NCI-H1694 treated with DMSO at 0.1 percent for 48 hours (cell line): Measurements from ENCODE around the gene MAP4.
A peak's percentile ranks its signal among the peaks of the same experiment; 100 is the strongest.
"Not testable (repeated sequence)": the region's sequence is repeated elsewhere in the genome, so short reads cannot be mapped to it uniquely, and the experiment has no call there.

Experiments
- DNase-seq: peaks from one replicate; lab custom pipeline; 2025; lab: John Stamatoyannopoulos, UW

MAP4 gene

GRCh38 chr3:48016301-48016973 lies at the start of gene MAP4:
Gene MAP4, minus strand, starts transcription at chr3:48016416. Its CDS starts 17,556 bp downstream, at chr3:47998860.
- DNase-seq, result no peak

DNA sequence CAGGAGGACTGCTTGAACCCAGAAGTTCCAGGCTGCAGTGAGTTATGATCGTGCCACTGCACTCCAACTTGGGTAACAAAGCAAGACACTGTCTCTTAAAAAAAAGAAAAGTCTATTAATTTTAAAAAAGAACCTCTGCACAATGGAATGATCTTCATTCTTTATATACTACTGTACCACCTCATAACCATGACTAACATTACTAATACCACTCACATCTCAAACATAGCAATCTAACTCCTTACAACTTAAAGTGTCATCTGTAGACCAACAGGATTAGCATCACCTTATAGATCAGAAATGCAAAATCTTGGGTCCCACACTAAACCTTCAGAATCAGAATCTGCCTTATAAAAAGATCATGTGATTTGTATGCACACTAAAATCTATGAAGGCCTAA lies 48.8 kb upstream of the MAP4 start:
- DNase-seq, result no peak

- DNase-seq, result no peak
Observed at GRCh38 chr3:48064292-48064829, 48.1 kb upstream of the MAP4 start.

DNA sequence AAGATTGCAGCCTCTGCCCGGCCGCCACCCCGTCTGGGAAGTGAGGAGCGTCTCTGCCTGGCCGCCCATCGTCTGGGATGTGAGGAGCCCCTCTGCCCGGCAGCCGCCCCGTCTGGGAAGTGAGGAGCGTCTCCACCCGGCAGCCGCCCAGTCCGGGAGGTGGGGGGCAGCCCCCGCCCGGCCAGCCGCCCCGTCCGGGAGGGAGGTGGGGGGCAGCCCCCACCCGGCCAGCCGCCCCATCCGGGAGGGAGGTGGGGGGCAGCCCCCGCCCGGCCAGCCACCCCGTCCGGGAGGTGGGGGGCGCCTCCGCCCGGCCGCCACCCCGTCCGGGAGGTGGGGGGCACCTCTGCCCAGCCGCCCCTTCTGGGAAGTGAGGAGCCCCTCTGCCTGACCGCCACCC lies 45.4 kb upstream of the MAP4 start:
- not testable (repeated sequence) for DNase-seq

DNA sequence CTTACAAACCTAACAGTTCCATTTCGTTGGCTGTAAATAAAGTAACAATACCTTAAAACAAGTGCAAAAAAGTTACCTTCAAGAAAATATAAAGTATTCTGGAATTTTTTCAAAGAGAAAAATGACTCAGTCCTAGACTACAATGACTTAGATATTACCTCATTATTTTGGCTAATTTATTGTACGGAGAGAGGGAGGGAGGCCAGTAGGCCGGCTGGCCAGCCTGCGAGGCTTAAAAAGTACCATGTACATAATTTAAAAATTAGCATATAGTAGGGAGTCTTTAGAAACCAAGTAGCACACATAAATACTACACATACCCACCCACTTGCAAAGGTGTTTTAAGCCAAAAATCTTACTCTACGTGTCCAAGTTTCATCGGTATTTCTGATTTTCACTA lies 41.9 kb upstream of the MAP4 start:
- no peak for DNase-seq

GRCh38 chr3:48057521-48057920 lies 41.3 kb upstream of the MAP4 start:
- peak; percentile 1 for DNase-seq

GRCh38 chr3:48047841-48048464 lies 31.7 kb upstream of the MAP4 start:
- no peak for DNase-seq

- DNase-seq, result no peak
Observed at GRCh38 chr3:48042071-48042760, 26.0 kb upstream of the MAP4 start.

DNA sequence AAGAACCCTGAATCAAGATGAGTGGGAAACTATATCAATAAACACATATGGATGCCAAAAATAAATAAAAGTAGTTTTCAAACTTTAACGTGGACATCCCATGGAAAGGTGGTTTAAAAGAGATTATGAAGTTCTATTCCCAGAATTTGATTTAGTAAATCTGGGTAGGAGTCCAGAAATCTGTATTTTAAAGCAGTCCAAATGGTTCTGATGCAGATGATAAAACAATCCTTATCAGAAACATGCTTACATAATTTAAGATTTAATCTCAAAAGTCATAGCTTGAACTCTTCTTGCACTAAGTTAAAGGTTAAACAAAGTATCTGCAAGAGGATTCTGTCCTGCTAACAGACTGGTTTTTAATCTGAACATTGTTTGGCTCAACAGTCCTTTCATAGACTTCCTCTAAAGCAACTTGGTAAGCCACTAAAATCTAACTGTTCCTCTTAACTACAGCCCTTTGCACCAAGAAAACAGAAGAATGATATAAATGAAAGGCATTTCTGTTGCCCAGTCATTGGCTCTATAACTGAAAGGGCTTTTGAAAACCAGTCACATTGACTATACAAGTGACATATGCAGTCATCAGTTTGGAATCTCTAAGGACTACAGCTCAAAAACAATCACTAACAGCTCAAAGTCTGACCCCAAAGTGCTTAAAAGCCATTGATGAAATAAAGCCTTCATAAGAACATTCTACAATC lies 23.4 kb upstream of the MAP4 start:
- no peak for DNase-seq

DNA sequence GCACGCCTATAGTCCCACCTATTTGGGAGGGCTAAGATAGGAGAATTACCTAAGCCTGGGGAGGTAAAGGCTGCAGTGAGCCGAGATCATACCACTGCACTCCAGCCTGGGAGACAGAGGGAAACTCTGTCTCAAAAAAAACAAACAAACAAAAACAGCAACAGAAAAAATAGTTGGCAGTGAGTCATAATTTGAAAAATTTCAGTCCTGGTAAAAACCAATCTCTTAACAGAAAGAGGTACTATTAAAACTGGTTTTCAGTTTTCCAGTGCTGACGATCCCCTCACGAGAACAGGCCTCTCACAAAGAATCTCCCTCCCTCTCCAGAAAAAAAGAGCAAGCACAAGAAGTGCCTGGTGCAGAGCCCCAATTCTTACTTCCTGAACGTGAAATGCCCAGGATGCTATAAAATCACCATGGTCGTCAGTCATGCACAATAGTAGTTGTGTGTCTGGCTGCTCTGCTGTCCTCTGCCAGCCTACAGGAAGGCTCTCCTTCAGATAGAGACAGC lies 22.8 kb upstream of the MAP4 start:
- no peak for DNase-seq

DNA sequence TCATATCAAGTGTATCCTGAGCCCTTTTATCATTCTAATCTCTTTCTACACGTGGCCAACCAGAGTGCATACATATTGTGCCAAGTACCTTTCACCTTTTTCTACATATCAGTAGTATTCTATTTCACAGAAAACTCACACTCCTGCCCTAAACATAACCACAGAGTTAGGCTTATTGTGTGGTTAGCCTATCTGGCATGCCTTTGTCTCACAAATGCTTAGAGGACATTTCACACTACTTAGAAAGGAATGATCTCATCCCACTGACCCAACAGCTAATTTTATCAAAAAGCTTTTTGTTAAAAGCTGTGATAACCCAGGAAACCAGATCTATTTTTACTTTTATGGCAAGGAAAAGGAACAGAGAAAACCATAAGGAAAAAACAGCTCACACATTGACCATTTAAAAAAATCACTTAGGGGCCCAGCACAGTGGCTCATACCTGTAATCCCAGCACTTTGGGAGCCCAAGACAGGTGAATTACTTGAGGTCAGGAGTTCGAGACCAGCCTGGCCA lies 17.8 kb upstream of the MAP4 start:
- DNase-seq, result no peak

DNA sequence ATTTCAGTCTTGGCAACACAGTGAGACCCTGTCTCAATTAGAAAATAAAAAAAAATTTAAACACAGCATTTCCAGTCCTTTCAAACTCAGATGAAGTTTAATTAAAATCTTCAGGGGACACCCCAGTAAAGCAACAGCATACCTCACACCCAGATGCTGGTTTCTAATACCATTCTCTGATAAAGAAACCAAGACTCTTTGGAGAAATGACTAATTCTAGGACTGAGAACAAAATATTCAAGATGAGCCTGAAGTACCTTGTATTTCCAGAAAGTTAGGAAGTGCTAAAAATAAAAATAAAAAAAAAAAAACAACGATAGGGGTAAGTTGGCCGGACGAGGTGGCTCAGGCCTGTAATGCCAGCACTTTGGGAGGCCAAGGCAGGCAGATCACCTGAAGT lies 14.0 kb upstream of the MAP4 start:
- no peak for DNase-seq

DNA sequence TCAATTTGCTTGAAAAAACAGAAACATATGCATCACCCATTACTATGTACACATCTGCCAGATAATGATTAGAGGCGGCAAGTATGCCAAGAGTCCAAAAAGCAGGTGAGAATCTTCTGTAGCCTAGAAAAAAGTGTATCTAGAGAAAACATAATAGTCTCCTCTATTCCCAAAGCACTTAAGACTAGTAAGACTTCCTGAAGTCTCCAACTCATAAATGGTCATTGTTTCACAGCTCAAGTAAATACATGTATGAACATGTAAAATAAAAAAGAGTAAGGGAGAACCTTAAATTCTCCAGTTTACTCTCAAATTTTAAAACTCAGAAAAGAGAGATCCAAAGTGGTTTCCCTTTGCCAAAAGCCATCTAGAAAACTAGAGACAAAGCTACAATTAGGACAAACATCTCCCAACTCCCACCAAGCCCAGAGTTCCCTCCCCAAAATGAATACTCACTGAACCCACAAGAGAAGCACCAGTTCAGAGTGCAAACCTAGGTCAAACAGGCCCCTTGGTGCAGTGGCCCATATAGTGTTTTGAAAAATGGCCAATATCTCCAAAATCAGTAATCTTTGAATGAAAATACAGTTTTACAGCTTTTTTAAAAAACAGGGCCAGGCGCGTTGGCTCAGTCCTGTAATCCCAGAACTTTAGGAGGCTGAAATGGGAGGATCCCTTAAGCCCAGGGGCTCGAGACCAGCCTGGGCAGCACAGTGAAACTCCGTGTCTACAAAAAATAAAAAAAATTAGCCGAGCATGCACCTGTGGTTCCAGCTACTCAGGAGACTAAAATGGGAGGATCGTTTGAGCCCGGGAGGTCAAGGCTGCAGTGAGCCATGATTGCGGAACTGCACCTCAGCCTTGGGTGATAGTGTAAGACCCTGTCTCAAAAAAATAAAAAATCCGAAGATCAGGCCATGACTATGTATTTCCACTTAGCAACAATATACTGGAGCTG lies 11.0 kb upstream of the MAP4 start:
- no peak for DNase-seq

DNA sequence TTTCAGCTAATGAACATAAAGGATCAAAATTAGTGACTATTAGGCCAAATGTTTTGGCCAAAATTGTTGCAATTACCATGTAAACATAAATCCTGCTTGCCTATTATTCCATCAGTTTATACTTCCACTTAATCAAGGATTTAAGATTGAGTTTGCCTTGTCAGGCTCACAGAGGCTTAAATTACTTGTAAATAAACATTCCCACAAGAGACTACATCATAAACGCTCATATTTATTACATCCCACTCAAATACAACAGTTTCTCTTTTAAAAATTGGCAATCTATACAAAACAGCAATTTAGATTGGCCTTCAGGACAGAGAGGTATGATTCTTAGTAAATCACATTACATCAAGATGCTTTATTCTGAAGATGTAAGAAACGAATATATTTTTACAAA lies 9.9 kb upstream of the MAP4 start:
- DNase-seq, result no peak

- DNase-seq, result no peak
Observed at GRCh38 chr3:48024401-48024800, 8.2 kb upstream of the MAP4 start.

GRCh38 chr3:48023377-48023776 lies 7.2 kb upstream of the MAP4 start:
- no peak for DNase-seq

DNA sequence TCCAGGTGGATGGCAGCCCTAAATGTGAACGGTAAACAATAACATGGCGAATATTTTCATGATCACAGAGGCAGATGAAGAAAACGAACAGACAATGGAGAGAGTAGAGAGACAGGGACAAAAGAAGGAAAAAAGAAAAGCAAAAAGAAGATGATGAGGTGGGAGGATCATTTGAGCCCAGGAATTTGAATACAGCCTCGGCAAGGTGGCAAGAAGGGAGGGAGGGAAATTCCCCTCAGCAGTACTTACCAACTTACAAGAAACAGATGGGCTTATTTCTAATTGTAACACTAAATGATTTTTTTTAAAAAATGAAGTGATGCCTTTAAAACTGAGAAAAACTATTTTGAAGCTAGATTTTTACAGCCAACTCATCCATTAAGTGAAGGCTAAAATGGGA lies 6.0 kb upstream of the MAP4 start:
- DNase-seq, result no peak

DNA sequence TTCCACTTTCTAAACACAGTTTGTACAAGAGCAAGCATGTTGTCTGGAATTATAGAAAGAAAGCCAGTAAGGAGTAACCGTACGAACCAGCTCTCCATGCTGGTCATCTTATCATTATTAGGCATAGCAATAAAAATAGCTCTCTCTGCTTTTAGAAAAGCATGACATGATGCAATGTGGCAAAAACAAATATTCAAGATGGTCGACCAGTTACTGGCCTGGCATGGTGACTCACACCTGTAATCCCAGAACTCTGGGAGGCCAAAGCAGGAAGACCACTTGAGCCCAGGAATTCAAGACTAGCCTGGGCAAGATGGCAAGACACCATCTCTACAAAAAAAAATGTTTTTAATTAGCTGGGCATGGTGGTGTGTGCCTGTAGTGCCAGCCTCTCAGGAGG lies 2.6 kb upstream of the MAP4 start:
- no peak for DNase-seq

- DNase-seq, result no peak
Observed at GRCh38 chr3:48015431-48016180, 610 bp downstream of the MAP4 start.

GRCh38 chr3:48014358-48014757 lies 1.9 kb downstream of the MAP4 start:
- no peak for DNase-seq
